ENCODE data around the gene NANOGP8.
A peak's percentile ranks its signal among the peaks of the same experiment; 100 is the strongest.

NANOGP8 gene

DNA sequence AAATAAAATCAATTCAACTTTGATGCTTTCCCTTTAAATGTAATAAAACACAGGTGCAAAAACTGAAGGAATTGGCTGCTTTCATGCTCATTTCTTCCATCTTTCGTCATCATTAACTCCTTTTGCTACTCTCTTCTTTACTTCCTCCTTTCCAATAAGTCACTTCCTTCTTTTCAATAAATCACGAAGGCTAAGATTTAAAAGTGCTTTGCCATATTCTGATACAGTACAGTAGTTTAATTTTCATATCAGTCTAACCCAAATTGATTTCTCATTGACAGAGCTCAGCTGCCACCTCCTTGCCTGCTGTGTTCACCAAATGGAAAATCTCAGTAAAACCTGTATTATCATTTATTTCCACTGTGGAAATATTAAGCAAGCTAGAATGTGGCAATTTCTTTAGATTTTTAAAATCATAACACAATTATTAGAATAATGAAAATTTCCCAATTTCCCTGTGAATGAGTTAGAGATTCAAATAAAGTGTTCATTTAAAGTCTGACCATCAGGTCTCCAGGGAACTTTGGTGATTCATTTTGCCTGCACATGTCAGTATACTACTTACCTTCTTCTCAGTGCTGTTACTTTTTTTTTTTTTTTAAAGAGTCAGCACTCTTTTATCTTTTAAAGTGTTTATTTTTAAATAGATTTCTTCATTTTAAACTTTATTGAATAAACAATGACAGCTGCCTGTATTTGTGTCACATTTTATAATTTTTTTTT, 41.6 kb downstream of the NANOGP8 start:
- TF ChIP-seq Cebpa-rat (IDR thresholded peaks at IDR 0.05), result no peak
- Histone ChIP-seq H3K4me2 (no peak overlapping the region), H3K27ac (no peak overlapping the region), H3K9me3 (replicated peaks in 1 of 11) (no peaks in the 10 kb centered on the region; a peak in 1 of 22 replicates), H3K4me3 (no peak overlapping the region), H3K27me3 (no peaks in the 10 kb centered on the region), H3K36me3 (no peaks in the 10 kb centered on the region), H3K9ac (no peak overlapping the region), H4K20me1 (no peaks in the 10 kb centered on the region), H3K4me1 (peaks cover 0 to 7% (median 0%) of the 10 kb centered on the region in 10 experiments; a peak in 2 of 20 replicates)

DNA sequence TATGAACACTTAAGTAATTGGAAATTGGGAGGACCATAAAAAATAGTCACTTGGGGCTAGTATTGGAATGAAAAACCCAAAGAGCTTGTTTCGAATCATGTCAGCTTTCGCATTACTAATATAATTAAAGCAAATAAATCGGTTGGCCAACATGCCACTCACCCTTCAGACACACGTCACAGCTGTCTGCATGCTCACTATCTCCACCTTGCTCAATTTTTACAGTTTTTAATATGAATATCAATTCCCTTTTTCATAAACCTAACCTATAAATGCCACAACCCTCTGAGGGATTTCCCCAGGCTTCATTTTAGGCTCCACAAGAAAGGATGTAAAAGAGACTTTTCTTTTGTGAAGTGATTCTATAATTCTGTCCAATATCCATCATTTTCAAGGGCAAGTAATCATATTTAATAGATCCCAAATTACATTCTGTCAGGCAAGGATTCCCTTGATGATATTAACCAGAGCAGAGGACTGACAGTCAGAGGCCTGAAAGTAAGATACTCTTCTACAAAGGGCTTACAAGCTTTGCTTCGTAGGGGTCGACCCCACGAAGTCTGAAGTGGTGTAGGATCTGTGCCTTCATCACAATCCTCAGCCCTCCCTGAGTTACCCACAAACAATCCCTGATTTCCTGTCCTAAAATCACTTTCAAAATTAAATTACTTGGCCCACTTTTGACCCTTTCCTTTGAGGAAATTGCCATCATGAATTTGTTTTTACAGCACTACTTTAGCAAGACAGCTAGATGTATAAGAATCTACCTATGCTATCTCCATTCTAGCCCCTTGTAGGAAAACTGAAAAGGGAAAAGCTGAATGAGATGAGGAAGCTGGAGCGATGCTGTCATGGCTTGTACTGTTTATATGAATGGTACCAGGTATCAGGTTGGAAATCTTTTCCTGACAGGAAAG, 44.5 kb downstream of the NANOGP8 start:
- H3K4me2 ChIP-seq, result no peak overlapping the region
- H3K9ac ChIP-seq, result no peak overlapping the region
- H3K36me3 ChIP-seq, result no peaks in the 10 kb centered on the region
- H3K9me3 ChIP-seq (replicated peaks in 1 of 11), result no peaks in the 10 kb centered on the region; a peak in 1 of 22 replicates
- TF ChIP-seq Cebpa-rat (IDR thresholded peaks at IDR 0.05), result no peak
- no peak overlapping the region for H3K4me3 ChIP-seq
- no peaks in the 10 kb centered on the region for H4K20me1 ChIP-seq
- no peaks in the 10 kb centered on the region for H3K27me3 ChIP-seq
- H3K27ac ChIP-seq, result no peak overlapping the region
- peaks cover 0 to 7% (median 0%) of the 10 kb centered on the region in 10 experiments; a peak in 2 of 20 replicates for H3K4me1 ChIP-seq

DNA sequence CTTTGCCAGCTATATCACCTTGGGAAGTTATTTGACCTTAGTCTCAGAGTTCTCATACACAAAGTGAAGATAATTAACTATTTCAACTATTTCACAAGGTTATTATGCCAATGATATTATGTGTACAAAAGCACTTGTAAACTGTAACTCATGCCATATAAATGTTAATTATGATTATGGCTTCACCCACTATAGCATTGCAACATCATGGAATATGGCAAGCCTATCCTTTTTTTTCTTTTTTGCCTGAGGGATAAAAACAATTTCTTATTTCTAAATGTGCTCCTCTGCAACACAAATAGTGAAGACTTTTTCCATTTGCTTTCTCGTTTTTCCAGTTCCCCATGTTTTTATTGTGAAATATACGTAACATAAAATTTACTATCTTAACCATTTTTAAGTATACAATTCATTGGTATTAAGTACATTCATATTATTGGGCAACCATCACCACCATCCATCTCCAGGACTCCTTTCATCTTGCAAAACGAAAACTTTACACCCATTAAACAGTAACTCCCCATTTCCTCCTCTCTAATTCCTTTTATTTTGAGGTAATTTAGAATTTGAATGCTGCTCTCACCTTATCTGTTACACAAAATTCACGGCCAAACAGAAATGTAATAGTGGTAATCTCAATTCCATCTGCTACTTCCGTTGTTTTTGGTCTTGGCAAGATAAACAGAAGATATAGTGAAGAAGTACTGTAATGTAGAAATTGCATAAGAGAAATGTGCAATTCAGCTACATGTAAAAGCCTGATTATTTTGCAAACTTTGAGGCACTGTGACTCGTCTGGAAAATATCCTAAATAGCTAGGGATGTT, 46.3 kb downstream of the NANOGP8 start:
- Histone ChIP-seq H3K4me3 (no peak overlapping the region), H3K36me3 (no peaks in the 10 kb centered on the region), H3K27me3 (no peaks in the 10 kb centered on the region), H3K4me2 (no peak overlapping the region), H3K9ac (no peak overlapping the region), H3K4me1 (peaks cover 0 to 7% (median 0%) of the 10 kb centered on the region in 10 experiments; a peak in 2 of 20 replicates), H3K27ac (no peak overlapping the region), H4K20me1 (no peaks in the 10 kb centered on the region), H3K9me3 (replicated peaks in 1 of 11) (no peaks in the 10 kb centered on the region)
- TF ChIP-seq Cebpa-rat (IDR thresholded peaks at IDR 0.05), result 0 out of 22 replicates have a peak, but pooled peaks of 1 of the 11 experiments have one; percentile 10
